Measurements from ENCODE around the gene PRIM1. TPM values are rescaled to one million over a fixed set of nuclear protein-coding genes. Genes with fewer than 3 reads are reported as not detected.

Gene PRIM1
- total RNA-seq, 1 donor, result 5.8 TPM

DNA sequence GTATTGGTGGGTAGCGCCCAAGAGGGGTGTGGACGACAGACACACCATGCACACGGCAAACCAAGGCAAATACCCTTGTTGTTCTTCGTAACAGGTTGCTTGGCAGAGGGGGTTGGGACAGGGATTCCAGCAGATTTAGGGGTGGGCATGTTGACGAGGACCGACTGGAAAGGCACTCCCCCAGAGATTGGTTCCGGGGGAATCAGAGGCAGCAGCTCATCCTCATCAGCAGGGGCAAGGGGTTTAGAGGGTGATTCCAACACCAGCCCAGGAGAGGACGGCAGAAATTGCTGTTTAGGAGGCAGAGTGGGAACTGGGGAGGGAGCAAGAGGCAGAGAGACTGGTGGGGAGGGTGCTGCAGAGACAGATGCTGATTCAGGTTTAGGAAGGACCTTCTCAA lies 36.3 kb downstream of the PRIM1 start:
- Histone ChIP-seq H3K27ac (ENCODE audit: low read depth, low read length) (no peak overlapping the region), H3K79me2 (ENCODE audit: insufficient read depth, low read length) (peaks cover 71% of the 10 kb centered on the region), H3K36me3 (ENCODE audit: insufficient read depth, low read length) (peaks cover 75% of the 10 kb centered on the region), H3K4me2 (ENCODE audit: insufficient read depth, low read length) (no peak overlapping the region), H4K20me1 (ENCODE audit: insufficient read depth, low read length) (peaks cover 57% of the 10 kb centered on the region), H3K4me1 (ENCODE audit: insufficient read depth, low read length) (peaks cover under 1% of the 10 kb centered on the region), H3K9me3 (ENCODE audit: low read depth, low read length) (no peaks in the 10 kb centered on the region), H2AFZ (ENCODE audit: low read length) (no peak overlapping the region), H3K27me3 (ENCODE audit: insufficient read depth, low read length) (no peaks in the 10 kb centered on the region), H3K4me3 (ENCODE audit: insufficient read depth, low read length) (no peak overlapping the region)
- no peak for DNase-seq (ENCODE audit: insufficient read length, low spot score, missing footprints)
- TF ChIP-seq CTCF (IDR thresholded peaks at IDR 0.05; ENCODE audit: extremely low read depth, low read depth, low read length), result no peak

- Histone ChIP-seq H2AFZ (ENCODE audit: low read length) (no peak overlapping the region), H4K20me1 (ENCODE audit: insufficient read depth, low read length) (peaks cover 44% of the 10 kb centered on the region), H3K4me1 (ENCODE audit: insufficient read depth, low read length) (no peaks in the 10 kb centered on the region), H3K4me3 (ENCODE audit: insufficient read depth, low read length) (no peak overlapping the region), H3K4me2 (ENCODE audit: insufficient read depth, low read length) (no peak overlapping the region), H3K27ac (ENCODE audit: low read depth, low read length) (no peak overlapping the region), H3K9me3 (ENCODE audit: low read depth, low read length) (no peaks in the 10 kb centered on the region), H3K79me2 (ENCODE audit: insufficient read depth, low read length) (peaks cover 58% of the 10 kb centered on the region), H3K36me3 (ENCODE audit: insufficient read depth, low read length) (peaks cover 63% of the 10 kb centered on the region), H3K27me3 (ENCODE audit: insufficient read depth, low read length) (no peaks in the 10 kb centered on the region)
- DNase-seq (ENCODE audit: insufficient read length, low spot score, missing footprints), result no peak
- TF ChIP-seq CTCF (IDR thresholded peaks at IDR 0.05; ENCODE audit: extremely low read depth, low read depth, low read length), result no peak
Measured at GRCh38 chr12:56714431-56714929, 37.6 kb downstream of the PRIM1 start.

DNA sequence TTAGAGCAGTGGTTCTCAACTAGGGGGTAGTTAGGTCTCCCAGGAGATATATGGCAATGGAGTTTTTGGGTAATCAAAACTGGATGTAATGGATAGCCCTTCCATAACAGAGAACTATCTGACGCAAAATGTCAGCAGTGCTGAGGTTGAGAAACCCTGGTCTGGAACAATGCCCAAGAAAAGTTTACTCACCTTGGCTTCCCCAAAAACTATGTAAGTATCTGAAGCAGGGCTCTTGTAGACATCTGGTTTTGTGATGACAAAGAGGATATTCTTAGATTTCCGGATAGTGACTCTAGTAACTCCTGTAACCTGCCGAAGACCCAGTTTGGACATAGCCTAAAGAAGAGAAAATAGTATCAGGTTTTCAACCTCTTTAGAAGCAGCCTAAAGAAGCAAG lies 38.8 kb downstream of the PRIM1 start:
- Histone ChIP-seq H3K36me3 (ENCODE audit: insufficient read depth, low read length) (peaks cover 54% of the 10 kb centered on the region), H3K79me2 (ENCODE audit: insufficient read depth, low read length) (peaks cover 47% of the 10 kb centered on the region), H4K20me1 (ENCODE audit: insufficient read depth, low read length) (peaks cover 35% of the 10 kb centered on the region)

More for the DNA sequence above, 38.8 kb downstream of the PRIM1 start:
- H3K27me3 ChIP-seq (ENCODE audit: insufficient read depth, low read length), result no peaks in the 10 kb centered on the region
- no peak for TF ChIP-seq CTCF (IDR thresholded peaks at IDR 0.05; ENCODE audit: extremely low read depth, low read depth, low read length)
- H3K27ac ChIP-seq (ENCODE audit: low read depth, low read length), result no peak overlapping the region
- DNase-seq (ENCODE audit: insufficient read length, low spot score, missing footprints), result no peak
- no peaks in the 10 kb centered on the region for H3K4me1 ChIP-seq (ENCODE audit: insufficient read depth, low read length)
- no peak overlapping the region for H3K4me2 ChIP-seq (ENCODE audit: insufficient read depth, low read length)
- H3K9me3 ChIP-seq (ENCODE audit: low read depth, low read length), result no peaks in the 10 kb centered on the region
- H3K4me3 ChIP-seq (ENCODE audit: insufficient read depth, low read length), result no peak overlapping the region
- H2AFZ ChIP-seq (ENCODE audit: low read length), result no peak overlapping the region
